GM12878 (cell line): Measurements from ENCODE around the gene STT3B.

Experiments
- CHD2 ChIP-seq: IDR thresholded peaks from 2 replicates; pipeline ENCODE4 v1.6.1; 2011; ENCODE audit warnings: low read depth, low read length, improper control_type of control experiment, borderline replicate concordance
- CTCF ChIP-seq, 3 experiments: IDR thresholded peaks in 2 of 3; conservative IDR thresholded peaks in 1 of 3; 2 replicates each; pipeline ENCODE4 v1.5.1; 2011; ENCODE audit warnings: low read depth in 3 of 3, low read length in 3 of 3, mild to moderate bottlenecking in 3 of 3, control low read depth in 2 of 3, moderate library complexity in 2 of 3, inconsistent platforms in 1 of 3, mixed read lengths in 1 of 3; ENCODE audit not compliant: control insufficient read depth in 2 of 3, insufficient read depth in 1 of 3; ENCODE audit errors: extremely low read depth in 1 of 3
- NBN ChIP-seq: fragments of 450-650 bp; IDR thresholded peaks from 2 replicates; pipeline ENCODE4 v1.6.1; 2016
- POLR2A ChIP-seq: IDR thresholded peaks from 2 replicates; pipeline ENCODE4 v1.6.1; 2011; ENCODE audit warnings: low read depth, mild to moderate bottlenecking, low read length
- RB1 ChIP-seq: fragments of 450-650 bp; formaldehyde crosslinking; IDR thresholded peaks from 2 replicates; pipeline ENCODE4 v1.6.1; 2017; ENCODE audit warnings: mild to moderate bottlenecking, borderline replicate concordance
- RFX5 ChIP-seq: IDR thresholded peaks from 2 replicates; pipeline ENCODE4 v1.6.1; 2011; ENCODE audit warnings: low read depth, low read length, improper control_type of control experiment
- SREBF2 ChIP-seq: IDR thresholded peaks from 2 replicates; pipeline ENCODE4 v1.6.1; 2012; ENCODE audit warnings: mild to moderate bottlenecking, low read length
- ZZZ3 ChIP-seq: IDR thresholded peaks from 2 replicates; pipeline ENCODE4 v1.6.1; 2011; ENCODE audit warnings: low read depth; ENCODE audit not compliant: control insufficient read depth, insufficient read length

- TF ChIP-seq SREBF2 (no peak), POLR2A (no peak), CTCF (IDR thresholded peaks at IDR 0.05 in 2 of 3, conservative IDR thresholded peaks at IDR 0.05 in 1 of 3; ENCODE audit: control insufficient read depth in 2 of 3, extremely low read depth in 1 of 3, insufficient read depth in 1 of 3, low read depth in 3 of 3, low read length in 3 of 3) (no peak), CHD2 (no peak), ZZZ3 (no peak), RFX5 (no peak), RB1 (no peak), NBN (no peak)
Observed at GRCh38 chr3:31573036-31573779, 40.5 kb downstream of the STT3B start.
